GM12878 (cell line): ENCODE measurements around the gene SLIT1. TPM values are rescaled to one million over a fixed set of nuclear protein-coding genes. Genes with fewer than 3 reads are reported as not detected.

Source experiments
- ATAC-seq: fragments of 200-7000 bp; cut with Tn5 transposase; 3 replicates; pipeline ENCODE4 v1.9.1; 2020; ENCODE audit warnings: mild to moderate bottlenecking, moderate library complexity
- BruUV-seq: library from RNA; stranded (reverse); fragments of 400-500 nt; replicated peaks from 2 replicates; lab custom pipeline; 2021; lab: Mats Ljungman, UMichigan
- CTCF ChIA-PET: fragments of 300-600 bp; sonication (Branson Sonifier 250); formaldehyde crosslinking; extraction: SDS; loops from one replicate; lab custom pipeline; 2021; ENCODE audit warnings: inconsistent platforms; lab: Yijun Ruan, JAX
- POLR2A ChIA-PET: fragments of 350-600 bp; formaldehyde crosslinking; extraction: SDS; loops from one replicate; lab custom pipeline; 2021; ENCODE audit warnings: inconsistent platforms; lab: Charles Lee
- RAD21 ChIA-PET: fragments of 300-600 bp; sonication (Branson Sonifier 250); formaldehyde crosslinking; loops from one replicate; lab custom pipeline; 2023; ENCODE audit warnings: antibody characterized with exemption; ENCODE audit not compliant: unreplicated experiment; lab: Charles Lee
- SMC1A ChIA-PET: fragments of 300-600 bp; sonication (Branson Sonifier 250); formaldehyde crosslinking; loops from one replicate; lab custom pipeline; 2023; ENCODE audit not compliant: unreplicated experiment, uncharacterized antibody; lab: Charles Lee
- DNase-seq: peaks from one replicate; pipeline ENCODE4 v3.0.0-alpha.2; 2011; ENCODE audit warnings: low read depth, low spot score
- FAIRE-seq: peaks from 3 replicates; lab custom pipeline; 2011; peaks lifted over from hg19 to GRCh38; lab: Jason Lieb, UNC
- H2AFZ ChIP-seq: 2 replicates; pipeline ENCODE4 v1.6.0; 2011; ENCODE audit warnings: low read depth, low read length, control low read depth; ENCODE audit not compliant: control insufficient read depth
- H3K27ac ChIP-seq: 2 replicates; pipeline ENCODE4 v1.5.1; 2011; ENCODE audit warnings: control low read depth; ENCODE audit not compliant: control insufficient read depth, insufficient read depth
- H3K27me3 ChIP-seq, 2 experiments: replicated peaks in 1 of 2; 2 replicates each; pipeline versions ENCODE4 v1.6.0 to v1.6.1; 2011; ENCODE audit warnings: low read length in 1 of 2; ENCODE audit not compliant: control insufficient read depth in 2 of 2, insufficient read depth in 2 of 2
- H3K36me3 ChIP-seq, 2 experiments: 2 replicates each; pipeline ENCODE4 v1.5.1; 2011; ENCODE audit warnings: low read length in 1 of 2; ENCODE audit not compliant: control insufficient read depth in 2 of 2, insufficient read depth in 2 of 2
- H3K4me1 ChIP-seq: 2 replicates; pipeline ENCODE4 v1.6.1; 2011; ENCODE audit warnings: mild to moderate bottlenecking, low read length, moderate library complexity, mixed read lengths; ENCODE audit not compliant: control insufficient read depth, insufficient read depth
- H3K4me2 ChIP-seq: 2 replicates; pipeline ENCODE4 v1.6.0; 2011; ENCODE audit warnings: control low read depth; ENCODE audit not compliant: control insufficient read depth, insufficient read depth
- H3K4me3 ChIP-seq: fragments of 200-600 bp; sonication (generic); 2 replicates; pipeline ENCODE4 v1.5.1; 2016
- H3K79me2 ChIP-seq: 2 replicates; pipeline ENCODE4 v1.6.0; 2011; ENCODE audit warnings: low read length; ENCODE audit not compliant: control insufficient read depth, insufficient read depth
- H3K9ac ChIP-seq: 2 replicates; pipeline ENCODE4 v1.8.0; 2011; ENCODE audit warnings: low read length, control low read depth, mixed read lengths; ENCODE audit not compliant: control insufficient read depth, insufficient read depth
- H3K9me3 ChIP-seq: replicated peaks from 3 replicates; pipeline ENCODE4 v1.5.1; 2011; ENCODE audit warnings: mild to moderate bottlenecking, low read length; ENCODE audit not compliant: control insufficient read depth, insufficient read depth
- H4K20me1 ChIP-seq: 2 replicates; pipeline ENCODE4 v1.6.0; 2011; ENCODE audit not compliant: control insufficient read depth, insufficient read depth
- ATF7 ChIP-seq: fragments of 450-650 bp; IDR thresholded peaks from 2 replicates; pipeline ENCODE4 v1.6.1; 2016; ENCODE audit warnings: low read depth, mild to moderate bottlenecking
- CBFB ChIP-seq: IDR thresholded peaks from 2 replicates; pipeline ENCODE4 v1.6.1; 2016; ENCODE audit warnings: antibody characterized with exemption, low read depth
- CBX3 ChIP-seq: fragments of 200-600 bp; sonication (generic); IDR thresholded peaks from 2 replicates; pipeline ENCODE4 v1.6.1; 2016; ENCODE audit warnings: low read depth, borderline replicate concordance
- FOS ChIP-seq: IDR thresholded peaks from 3 replicates; pipeline ENCODE4 v1.6.1; 2011; ENCODE audit warnings: borderline replicate concordance; ENCODE audit not compliant: insufficient read length; ENCODE audit errors: extremely low read depth
- HDAC2 ChIP-seq: fragments of 200-600 bp; sonication (generic); IDR thresholded peaks from 2 replicates; pipeline ENCODE4 v1.6.1; 2017
- IRF4 ChIP-seq: IDR thresholded peaks from 2 replicates; pipeline ENCODE4 v1.6.1; 2011; ENCODE audit warnings: low read depth, low read length
- MTA3 ChIP-seq: IDR thresholded peaks from 2 replicates; pipeline ENCODE4 v1.6.1; 2012; ENCODE audit warnings: low read length, inconsistent platforms, borderline replicate concordance
- NFYA ChIP-seq: IDR thresholded peaks from 2 replicates; pipeline ENCODE4 v1.6.1; 2011; ENCODE audit warnings: low read depth, mild to moderate bottlenecking, low read length, improper control_type of control experiment, borderline replicate concordance
- POLR2AphosphoS2 ChIP-seq: IDR thresholded peaks from 2 replicates; pipeline ENCODE4 v1.6.1; 2011; ENCODE audit warnings: low read depth, mild to moderate bottlenecking, low read length, improper control_type of control experiment, moderate library complexity
- POU2F2 ChIP-seq: IDR thresholded peaks from 3 replicates; pipeline ENCODE4 v1.6.1; 2011; ENCODE audit warnings: low read depth, mild to moderate bottlenecking, low read length, borderline replicate concordance
- SMARCA5 ChIP-seq: fragments of 450-650 bp; IDR thresholded peaks from 2 replicates; pipeline ENCODE4 v1.6.1; 2017; ENCODE audit warnings: mild to moderate bottlenecking
- TAF1 ChIP-seq: IDR thresholded peaks from 2 replicates; pipeline ENCODE4 v1.6.1; 2011; ENCODE audit warnings: mild to moderate bottlenecking, low read depth, low read length, borderline replicate concordance
- WRNIP1 ChIP-seq: IDR thresholded peaks from 2 replicates; pipeline ENCODE4 v1.6.1; 2011; ENCODE audit warnings: low read depth, low read length, improper control_type of control experiment, borderline replicate concordance
- WGBS: methylation state at CpG from one replicate; pipeline ENCODE4 v1.1.6; 2016; ENCODE audit warnings: low lambda C conversion rate; ENCODE audit not compliant: insufficient replicate concordance, insufficient coverage; ENCODE audit errors: missing lambda C conversion rate; 5-methylcytosine and 5-hydroxymethylcytosine counted together
- in situ Hi-C: fragments of 300-500 bp; cut with MboI; formaldehyde crosslinking; loops from 9 replicates; pipeline ENCODE4 v1.14.3; 2018; ENCODE audit warnings: mixed read lengths
- intact Hi-C: fragments of 100-400 bp; cut with micrococcal nuclease; formaldehyde crosslinking; loops from one replicate; pipeline ENCODE4 v1.14.2; 2022; ENCODE audit not compliant: unreplicated experiment
- polyA plus RNA-seq, 11 experiments: library from polyadenylated mRNA; depleted of rRNA in 4 of 11; unstranded in 6 of 11; stranded (reverse) in 5 of 11; fragments of >200 nt; fragmentation: Nextera tagmentation in 4 of 11; fragmentation: Illumina TruSeq in 1 of 11; extraction: Ambion mirVana in 4 of 11; extraction: Trizol in 1 of 11; gene quantifications; 1 replicate in 1 of 11; 2 replicates in 10 of 11; pipeline versions ENCODE4 v1.2.1 to v1.2.3, GENCODE V29; 2011 to 2016; ENCODE audit warnings: inconsistent platforms in 2 of 11, missing spikeins in 2 of 11, low read depth in 1 of 11
- total RNA-seq, 4 experiments: library from RNA; depleted of rRNA in 3 of 4; stranded (reverse); fragments of >200 nt in 3 of 4; fragmentation: Illumina TruSeq in 1 of 4; extraction: Trizol in 1 of 4; gene quantifications; 2 replicates each; pipeline versions ENCODE4 v1.2.1 to v1.2.3, GENCODE V29; 2013 to 2021
- TF ChIP-seq, protein P1 (sequence below): fragments of 450-650 bp; IDR thresholded peaks from 2 replicates; pipeline ENCODE4 v1.6.1; 2017; ENCODE audit warnings: borderline replicate concordance
- TF ChIP-seq, protein P2 (sequence below): fragments of 450-650 bp; formaldehyde crosslinking; IDR thresholded peaks from 2 replicates; pipeline ENCODE4 v1.4.0; 2020; ENCODE audit warnings: mild to moderate bottlenecking, moderate library complexity
- TF ChIP-seq, protein P3 (sequence below): IDR thresholded peaks from 2 replicates; pipeline ENCODE4 v1.6.1; 2012; ENCODE audit warnings: improper control_type of control experiment, low read depth, low read length; ENCODE audit not compliant: insufficient replicate concordance

Gene SLIT1
- total and polyA plus RNA-seq, 10 of the 15 experiments (the other 5 are each of a cell fraction or from before 2014, with no cell fraction given), result 0.04 to 0.19 (median 0.06) TPM; not detected in 4

DNA sequence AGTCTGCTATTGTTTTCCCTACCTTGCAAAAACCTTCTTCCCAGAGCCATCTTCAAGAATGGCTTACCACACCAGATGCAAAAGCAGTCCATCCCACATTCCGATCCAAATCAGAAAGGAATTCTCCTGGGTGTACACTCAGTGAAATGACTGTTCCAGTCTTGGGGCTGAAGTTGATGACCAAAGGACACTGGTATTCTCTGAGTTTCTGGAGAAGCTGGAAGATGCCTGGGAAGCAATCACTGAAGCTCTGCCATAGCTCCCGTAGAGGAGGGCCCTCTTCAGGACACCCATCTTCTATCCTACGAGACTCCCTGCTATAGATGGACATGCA is 197.9 kb downstream of the SLIT1 start:
- H3K4me3 ChIP-seq, result no peak overlapping the region
- H3K36me3 ChIP-seq, result no peaks in the 10 kb centered on the region
- FAIRE-seq, result no peak
- H4K20me1 ChIP-seq, result no peaks in the 10 kb centered on the region
- CTCF ChIA-PET, result interaction anchor here (4.8 to 8.2 kb wide), 3 partner anchors 13 to 49 kb away, joined by 25 to 85 read pairs (median 28); no protein-coding TSS in a partner anchor
- WGBS, result 91% methylated on average over 3 of the region's 3 CpGs
- H3K27me3 ChIP-seq, result no peaks in the 10 kb centered on the region
- no peaks in the 10 kb centered on the region for H3K79me2 ChIP-seq
- POLR2A ChIA-PET, result interaction anchor here (0.7 kb wide), 1 partner anchor 1409 kb away, joined by 3 read pairs; no protein-coding TSS in a partner anchor
- H3K27ac ChIP-seq, result no peak overlapping the region
- intact Hi-C loops, result no loop called here
- SMC1A ChIA-PET, result interaction anchor here (10.2 kb wide), 1 partner anchor 37 kb away, joined by 96 read pairs; no protein-coding TSS in a partner anchor
- no peak for ATAC-seq
- BruUV-seq, result no TSS peak
- H3K9me3 ChIP-seq, result no peaks in the 10 kb centered on the region
- in situ Hi-C loops, result no loop called here
- RAD21 ChIA-PET, result no interaction called here
- H3K4me2 ChIP-seq, result no peak overlapping the region
- DNase-seq, result no peak
- no peak overlapping the region for H2AFZ ChIP-seq
- peaks cover 23% of the 10 kb centered on the region for H3K4me1 ChIP-seq
- H3K9ac ChIP-seq, result no peak overlapping the region
- TF ChIP-seq HDAC2 (no peak), ATF7 (no peak), MTA3 (no peak), TAF1 (no peak), IRF4 (no peak), SMARCA5 (no peak), CBFB (no peak), POLR2AphosphoS2 (no peak), POU2F2 (no peak), CBX3 (no peak), NFYA (no peak), FOS (no peak), WRNIP1 (no peak)
- TF ChIP-seq, protein P1, sequence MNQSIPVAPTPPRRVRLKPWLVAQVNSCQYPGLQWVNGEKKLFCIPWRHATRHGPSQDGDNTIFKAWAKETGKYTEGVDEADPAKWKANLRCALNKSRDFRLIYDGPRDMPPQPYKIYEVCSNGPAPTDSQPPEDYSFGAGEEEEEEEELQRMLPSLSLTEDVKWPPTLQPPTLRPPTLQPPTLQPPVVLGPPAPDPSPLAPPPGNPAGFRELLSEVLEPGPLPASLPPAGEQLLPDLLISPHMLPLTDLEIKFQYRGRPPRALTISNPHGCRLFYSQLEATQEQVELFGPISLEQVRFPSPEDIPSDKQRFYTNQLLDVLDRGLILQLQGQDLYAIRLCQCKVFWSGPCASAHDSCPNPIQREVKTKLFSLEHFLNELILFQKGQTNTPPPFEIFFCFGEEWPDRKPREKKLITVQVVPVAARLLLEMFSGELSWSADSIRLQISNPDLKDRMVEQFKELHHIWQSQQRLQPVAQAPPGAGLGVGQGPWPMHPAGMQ, result no peak
- TF ChIP-seq, protein P2, sequence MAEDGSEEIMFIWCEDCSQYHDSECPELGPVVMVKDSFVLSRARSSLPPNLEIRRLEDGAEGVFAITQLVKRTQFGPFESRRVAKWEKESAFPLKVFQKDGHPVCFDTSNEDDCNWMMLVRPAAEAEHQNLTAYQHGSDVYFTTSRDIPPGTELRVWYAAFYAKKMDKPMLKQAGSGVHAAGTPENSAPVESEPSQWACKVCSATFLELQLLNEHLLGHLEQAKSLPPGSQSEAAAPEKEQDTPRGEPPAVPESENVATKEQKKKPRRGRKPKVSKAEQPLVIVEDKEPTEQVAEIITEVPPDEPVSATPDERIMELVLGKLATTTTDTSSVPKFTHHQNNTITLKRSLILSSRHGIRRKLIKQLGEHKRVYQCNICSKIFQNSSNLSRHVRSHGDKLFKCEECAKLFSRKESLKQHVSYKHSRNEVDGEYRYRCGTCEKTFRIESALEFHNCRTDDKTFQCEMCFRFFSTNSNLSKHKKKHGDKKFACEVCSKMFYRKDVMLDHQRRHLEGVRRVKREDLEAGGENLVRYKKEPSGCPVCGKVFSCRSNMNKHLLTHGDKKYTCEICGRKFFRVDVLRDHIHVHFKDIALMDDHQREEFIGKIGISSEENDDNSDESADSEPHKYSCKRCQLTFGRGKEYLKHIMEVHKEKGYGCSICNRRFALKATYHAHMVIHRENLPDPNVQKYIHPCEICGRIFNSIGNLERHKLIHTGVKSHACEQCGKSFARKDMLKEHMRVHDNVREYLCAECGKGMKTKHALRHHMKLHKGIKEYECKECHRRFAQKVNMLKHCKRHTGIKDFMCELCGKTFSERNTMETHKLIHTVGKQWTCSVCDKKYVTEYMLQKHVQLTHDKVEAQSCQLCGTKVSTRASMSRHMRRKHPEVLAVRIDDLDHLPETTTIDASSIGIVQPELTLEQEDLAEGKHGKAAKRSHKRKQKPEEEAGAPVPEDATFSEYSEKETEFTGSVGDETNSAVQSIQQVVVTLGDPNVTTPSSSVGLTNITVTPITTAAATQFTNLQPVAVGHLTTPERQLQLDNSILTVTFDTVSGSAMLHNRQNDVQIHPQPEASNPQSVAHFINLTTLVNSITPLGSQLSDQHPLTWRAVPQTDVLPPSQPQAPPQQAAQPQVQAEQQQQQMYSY (CRISPR knock-in tag), result no peak
- TF ChIP-seq, protein P3, sequence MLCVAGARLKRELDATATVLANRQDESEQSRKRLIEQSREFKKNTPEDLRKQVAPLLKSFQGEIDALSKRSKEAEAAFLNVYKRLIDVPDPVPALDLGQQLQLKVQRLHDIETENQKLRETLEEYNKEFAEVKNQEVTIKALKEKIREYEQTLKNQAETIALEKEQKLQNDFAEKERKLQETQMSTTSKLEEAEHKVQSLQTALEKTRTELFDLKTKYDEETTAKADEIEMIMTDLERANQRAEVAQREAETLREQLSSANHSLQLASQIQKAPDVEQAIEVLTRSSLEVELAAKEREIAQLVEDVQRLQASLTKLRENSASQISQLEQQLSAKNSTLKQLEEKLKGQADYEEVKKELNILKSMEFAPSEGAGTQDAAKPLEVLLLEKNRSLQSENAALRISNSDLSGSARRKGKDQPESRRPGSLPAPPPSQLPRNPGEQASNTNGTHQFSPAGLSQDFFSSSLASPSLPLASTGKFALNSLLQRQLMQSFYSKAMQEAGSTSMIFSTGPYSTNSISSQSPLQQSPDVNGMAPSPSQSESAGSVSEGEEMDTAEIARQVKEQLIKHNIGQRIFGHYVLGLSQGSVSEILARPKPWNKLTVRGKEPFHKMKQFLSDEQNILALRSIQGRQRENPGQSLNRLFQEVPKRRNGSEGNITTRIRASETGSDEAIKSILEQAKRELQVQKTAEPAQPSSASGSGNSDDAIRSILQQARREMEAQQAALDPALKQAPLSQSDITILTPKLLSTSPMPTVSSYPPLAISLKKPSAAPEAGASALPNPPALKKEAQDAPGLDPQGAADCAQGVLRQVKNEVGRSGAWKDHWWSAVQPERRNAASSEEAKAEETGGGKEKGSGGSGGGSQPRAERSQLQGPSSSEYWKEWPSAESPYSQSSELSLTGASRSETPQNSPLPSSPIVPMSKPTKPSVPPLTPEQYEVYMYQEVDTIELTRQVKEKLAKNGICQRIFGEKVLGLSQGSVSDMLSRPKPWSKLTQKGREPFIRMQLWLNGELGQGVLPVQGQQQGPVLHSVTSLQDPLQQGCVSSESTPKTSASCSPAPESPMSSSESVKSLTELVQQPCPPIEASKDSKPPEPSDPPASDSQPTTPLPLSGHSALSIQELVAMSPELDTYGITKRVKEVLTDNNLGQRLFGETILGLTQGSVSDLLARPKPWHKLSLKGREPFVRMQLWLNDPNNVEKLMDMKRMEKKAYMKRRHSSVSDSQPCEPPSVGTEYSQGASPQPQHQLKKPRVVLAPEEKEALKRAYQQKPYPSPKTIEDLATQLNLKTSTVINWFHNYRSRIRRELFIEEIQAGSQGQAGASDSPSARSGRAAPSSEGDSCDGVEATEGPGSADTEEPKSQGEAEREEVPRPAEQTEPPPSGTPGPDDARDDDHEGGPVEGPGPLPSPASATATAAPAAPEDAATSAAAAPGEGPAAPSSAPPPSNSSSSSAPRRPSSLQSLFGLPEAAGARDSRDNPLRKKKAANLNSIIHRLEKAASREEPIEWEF, result no peak
